Effector memory CD4-positive, alpha-beta T cell (primary cell): Measurements from ENCODE around the gene HYAL1.
"Not testable (repeated sequence)": the region's sequence is repeated elsewhere in the genome, so short reads cannot be mapped to it uniquely, and the experiment has no call there.

Experiments used
- DNase-seq, 3 donors: peaks; one replicate each; pipeline ENCODE4 v3.0.0-alpha.2; 2020
- H3K27ac ChIP-seq: 2 replicates; pipeline ENCODE4 v1.7.0; 2013; ENCODE audit warnings: mild to moderate bottlenecking, low read length, moderate library complexity; ENCODE audit not compliant: insufficient read depth, poor library complexity, severe bottlenecking
- H3K27me3 ChIP-seq: replicated peaks from 2 replicates; pipeline ENCODE4 v1.7.0; 2013; ENCODE audit warnings: mild to moderate bottlenecking, low read length; ENCODE audit not compliant: insufficient read depth, control insufficient read depth, poor library complexity, severe bottlenecking
- H3K36me3 ChIP-seq: 2 replicates; pipeline ENCODE4 v1.7.0; 2013; ENCODE audit warnings: mild to moderate bottlenecking, low read length, moderate library complexity; ENCODE audit not compliant: control insufficient read depth, insufficient read depth
- H3K4me1 ChIP-seq: 2 replicates; pipeline ENCODE4 v1.7.0; 2013; ENCODE audit warnings: low read length, mild to moderate bottlenecking; ENCODE audit not compliant: control insufficient read depth, insufficient read depth, poor library complexity, severe bottlenecking
- H3K4me3 ChIP-seq: 2 replicates; pipeline ENCODE4 v1.7.0; 2013; ENCODE audit warnings: low read length, low read depth, mild to moderate bottlenecking; ENCODE audit not compliant: insufficient read depth, poor library complexity, severe bottlenecking
- H3K9me3 ChIP-seq: 2 replicates; pipeline ENCODE4 v1.7.0; 2013; ENCODE audit warnings: mild to moderate bottlenecking, low read length, moderate library complexity; ENCODE audit not compliant: control insufficient read depth

Gene HYAL1

DNA sequence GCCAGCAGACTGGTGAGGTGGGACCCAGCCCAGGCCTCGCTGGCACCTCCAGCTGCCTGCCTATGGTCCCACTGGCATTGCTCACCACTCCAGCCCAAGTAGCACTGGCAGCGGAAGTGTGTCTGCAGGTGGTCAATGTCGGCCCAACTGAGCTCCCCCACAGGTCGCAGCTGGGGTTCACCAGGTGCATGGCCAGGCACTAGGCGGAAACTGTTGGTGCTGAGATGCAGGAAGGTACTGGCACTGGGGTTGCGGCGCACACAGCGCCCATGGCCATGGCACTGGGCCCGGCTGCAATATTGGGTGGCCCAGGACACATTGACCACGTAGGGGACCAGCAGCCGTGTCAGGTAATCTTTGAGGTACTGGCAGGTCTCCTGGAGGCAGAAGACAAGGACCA is 14.8 kb upstream of the HYAL1 start:
- Histone ChIP-seq H3K4me3 (no peak overlapping the region), H3K27ac (no peak overlapping the region), H3K36me3 (no peaks in the 10 kb centered on the region), H3K4me1 (peaks cover 41% of the 10 kb centered on the region), H3K27me3 (no peaks in the 10 kb centered on the region), H3K9me3 (no peaks in the 10 kb centered on the region)
- DNase-seq: no peak

DNA sequence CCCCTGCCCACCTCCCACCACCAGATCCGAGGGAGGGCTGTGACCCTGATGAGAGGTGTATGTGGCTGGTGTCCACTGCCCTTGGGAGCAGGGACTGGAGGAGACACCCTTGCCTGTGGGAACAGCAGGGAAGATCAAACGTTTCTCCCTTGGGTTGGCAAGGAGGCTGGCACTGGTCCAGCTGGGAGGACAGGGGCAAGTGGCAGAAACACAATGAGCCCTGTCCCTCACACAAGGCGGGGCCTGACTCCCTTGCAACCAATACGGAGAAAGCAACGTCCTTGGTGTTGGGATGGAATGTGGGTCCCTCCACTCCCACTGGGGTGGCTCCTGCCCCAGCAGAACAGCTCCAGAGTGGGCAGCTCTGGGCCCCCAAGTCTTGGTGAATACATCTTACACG is 13.9 kb upstream of the HYAL1 start:
- Histone ChIP-seq H3K4me1 (peaks cover 41% of the 10 kb centered on the region), H3K36me3 (no peaks in the 10 kb centered on the region), H3K9me3 (no peaks in the 10 kb centered on the region), H3K27ac (peak overlapping the region; percentile 50), H3K27me3 (no peaks in the 10 kb centered on the region), H3K4me3 (peak overlapping the region; percentile 38)
- no peak for DNase-seq

DNA sequence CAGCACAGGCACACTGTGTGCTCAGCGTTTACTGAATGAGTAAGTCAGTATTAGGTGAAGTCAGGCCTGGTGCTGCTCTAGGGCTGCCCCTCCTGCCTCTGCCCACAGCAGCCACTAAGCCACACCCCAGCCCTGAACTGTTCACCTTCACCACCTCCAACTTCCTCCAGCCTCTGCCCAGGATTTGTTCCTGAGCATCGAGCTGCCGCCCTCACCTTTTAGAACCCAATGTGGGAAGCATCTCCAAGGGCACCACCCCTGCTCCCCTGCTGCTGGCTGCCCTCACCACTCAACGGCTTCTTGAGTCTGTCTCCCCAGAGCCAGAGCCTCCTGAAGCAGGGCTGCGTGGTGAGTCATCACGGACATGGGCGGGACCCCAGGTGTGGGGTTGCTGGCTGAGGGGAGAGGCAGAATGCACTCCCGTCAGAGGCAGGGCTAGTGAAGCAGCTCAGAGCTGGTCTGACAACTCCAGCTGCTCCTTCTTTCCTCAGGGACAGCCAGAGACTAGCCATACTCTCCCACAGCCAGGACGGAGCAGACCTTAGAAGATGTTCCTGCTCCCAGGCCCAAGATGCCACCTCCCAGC is 13.4 kb upstream of the HYAL1 start:
- peak; percentile 66 to 75 (median 71) for DNase-seq
- H3K4me3 ChIP-seq: peak overlapping the region; percentile 38
- no peaks in the 10 kb centered on the region for H3K27me3 ChIP-seq
- no peaks in the 10 kb centered on the region for H3K36me3 ChIP-seq
- H3K4me1 ChIP-seq: peaks cover 38% of the 10 kb centered on the region
- no peaks in the 10 kb centered on the region for H3K9me3 ChIP-seq
- H3K27ac ChIP-seq: peak overlapping the region; percentile 50

DNA sequence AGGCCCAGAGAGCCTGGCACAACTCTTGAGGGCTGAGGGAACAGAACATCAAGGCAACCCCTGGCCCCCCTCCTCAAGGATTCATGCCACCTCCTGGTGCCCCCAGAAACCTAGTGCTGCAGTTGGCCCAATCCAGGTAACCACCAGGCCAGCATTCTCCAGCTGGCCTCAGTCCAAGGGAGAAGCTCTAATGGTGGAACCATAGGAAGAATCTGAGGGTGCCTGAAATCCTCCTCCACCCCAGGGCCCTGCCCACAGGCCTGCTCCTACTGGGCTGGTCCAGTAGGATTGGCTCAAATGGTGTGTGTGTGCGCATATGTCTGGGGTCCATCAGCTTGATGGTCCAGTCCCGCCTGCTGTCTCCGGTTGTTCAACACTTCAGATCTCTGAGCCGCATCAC is 11.4 kb upstream of the HYAL1 start:
- no peaks in the 10 kb centered on the region for H3K36me3 ChIP-seq
- H3K27ac ChIP-seq: no peak overlapping the region
- no peaks in the 10 kb centered on the region for H3K27me3 ChIP-seq
- no peak overlapping the region for H3K4me3 ChIP-seq
- H3K9me3 ChIP-seq: no peaks in the 10 kb centered on the region
- DNase-seq: no peak
- H3K4me1 ChIP-seq: peaks cover 21% of the 10 kb centered on the region

DNA sequence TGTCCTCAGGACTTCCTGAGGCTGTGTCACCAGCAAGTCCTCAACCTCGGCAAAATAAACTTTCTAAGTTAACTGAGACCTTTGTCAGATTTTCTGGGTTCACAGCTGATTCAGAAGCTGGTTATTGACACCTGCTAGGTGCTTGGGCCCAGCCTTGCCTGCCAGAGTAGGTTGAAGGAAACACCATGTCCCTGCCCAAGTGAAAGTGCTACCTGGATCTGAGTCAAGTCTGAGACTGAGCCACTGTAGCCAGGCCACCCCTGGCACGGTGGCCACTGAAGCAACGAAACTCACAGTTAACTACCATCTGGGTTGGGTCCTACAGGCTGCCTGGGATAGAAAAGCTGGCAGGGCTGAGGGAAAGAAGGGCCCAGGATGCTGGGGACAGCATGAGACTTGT is 11.0 kb upstream of the HYAL1 start:
- H3K4me3 ChIP-seq: no peak overlapping the region
- H3K27me3 ChIP-seq: no peaks in the 10 kb centered on the region
- H3K9me3 ChIP-seq: no peaks in the 10 kb centered on the region
- H3K36me3 ChIP-seq: no peaks in the 10 kb centered on the region
- DNase-seq: no peak
- no peak overlapping the region for H3K27ac ChIP-seq
- H3K4me1 ChIP-seq: peaks cover 20% of the 10 kb centered on the region

DNA sequence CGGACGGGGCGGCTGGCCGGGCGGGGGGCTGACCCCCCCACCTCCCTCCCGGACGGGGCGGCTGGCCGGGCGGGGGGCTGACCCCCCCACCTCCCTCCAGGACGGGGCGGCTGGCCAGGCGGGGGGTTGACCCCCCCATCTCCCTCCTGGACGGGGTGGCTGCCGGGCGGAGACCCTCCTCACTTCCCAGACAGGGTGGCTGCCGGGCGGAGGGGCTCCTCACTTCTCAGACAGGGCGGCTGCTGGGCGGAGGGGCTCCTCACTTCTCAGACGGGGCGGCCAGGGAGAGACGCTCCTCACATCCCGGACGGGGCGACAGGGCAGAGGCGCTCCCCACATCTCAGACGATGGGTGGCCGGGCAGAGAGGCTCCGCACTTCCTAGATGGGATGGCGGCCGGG is 8.7 kb upstream of the HYAL1 start:
- not testable (repeated sequence) for DNase-seq, H3K9me3 ChIP-seq, H3K4me1 ChIP-seq, H3K36me3 ChIP-seq, H3K27ac ChIP-seq, H3K4me3 ChIP-seq, H3K27me3 ChIP-seq

DNA sequence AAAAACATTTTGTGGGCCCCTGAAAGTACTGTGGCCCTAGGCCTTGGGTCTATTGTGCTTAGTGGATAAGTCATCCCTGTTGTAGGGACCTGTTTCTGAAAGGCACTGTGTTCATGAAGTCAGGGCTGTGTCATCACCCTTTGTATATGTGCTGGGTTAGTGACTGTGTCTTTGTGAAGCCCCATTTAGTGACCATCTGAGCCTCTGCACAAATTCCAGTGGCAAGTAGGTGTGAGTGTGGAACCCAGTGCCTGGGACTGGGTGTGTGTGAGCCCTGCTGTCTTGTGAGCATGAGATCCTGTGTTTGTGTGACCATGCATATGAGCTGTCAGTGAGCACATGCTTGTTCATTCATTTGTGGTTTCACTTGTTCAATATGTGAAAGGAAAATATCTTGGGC is 1.2 kb upstream of the HYAL1 start:
- no peaks in the 10 kb centered on the region for H3K36me3 ChIP-seq
- H3K27ac ChIP-seq: no peak overlapping the region
- no peak overlapping the region for H3K4me3 ChIP-seq
- no peaks in the 10 kb centered on the region for H3K27me3 ChIP-seq
- H3K9me3 ChIP-seq: no peaks in the 10 kb centered on the region
- H3K4me1 ChIP-seq: peaks cover 10% of the 10 kb centered on the region
- no peak for DNase-seq

DNA sequence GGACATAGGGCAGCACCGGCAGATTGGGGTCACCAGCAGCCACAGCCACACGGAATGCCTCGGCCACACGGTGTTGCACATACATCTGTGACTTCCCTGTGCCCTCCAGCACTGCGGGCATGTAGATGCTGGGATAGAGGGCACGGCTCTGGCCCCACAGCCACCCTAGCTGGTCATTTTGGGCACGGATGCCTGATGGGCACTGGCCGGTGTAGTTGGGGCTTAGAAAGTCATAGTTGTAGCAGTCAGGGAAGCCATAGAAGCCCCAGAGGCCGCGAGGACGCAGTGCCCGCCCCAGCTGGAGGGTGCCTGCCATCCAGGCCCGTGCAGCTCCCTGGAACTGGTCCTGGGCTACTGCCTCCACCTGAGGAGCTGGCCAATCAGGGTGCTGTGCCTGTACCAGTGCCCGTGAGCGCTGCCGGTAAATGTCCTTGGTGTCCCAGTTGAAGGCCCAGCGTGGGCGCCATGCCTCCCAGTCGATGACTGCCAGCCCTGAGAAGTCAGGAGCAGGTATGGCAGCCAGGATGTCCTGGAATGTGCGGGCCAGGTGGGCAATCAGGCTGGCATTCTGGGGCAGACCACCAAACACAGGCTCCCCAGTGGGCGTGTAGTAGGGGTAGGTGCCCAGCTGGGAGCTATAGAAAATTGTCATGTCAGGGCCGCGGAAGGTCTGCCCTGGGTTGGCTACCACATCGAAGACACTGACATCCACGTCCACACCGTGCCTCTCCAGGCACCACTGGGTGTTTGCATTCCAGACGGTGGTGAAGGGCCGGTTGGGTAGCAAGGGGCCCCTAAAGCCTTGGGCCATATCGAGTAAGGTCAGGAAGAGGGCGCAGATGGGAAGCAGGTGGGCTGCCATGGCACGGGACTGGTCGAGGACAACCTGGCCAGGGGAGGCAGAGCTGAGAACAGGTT is 1.0 kb downstream of the HYAL1 start:
- Histone ChIP-seq H3K36me3 (no peaks in the 10 kb centered on the region), H3K4me1 (peaks cover 22% of the 10 kb centered on the region), H3K4me3 (no peak overlapping the region), H3K27ac (no peak overlapping the region), H3K27me3 (no peaks in the 10 kb centered on the region), H3K9me3 (no peaks in the 10 kb centered on the region)
- no peak for DNase-seq

DNA sequence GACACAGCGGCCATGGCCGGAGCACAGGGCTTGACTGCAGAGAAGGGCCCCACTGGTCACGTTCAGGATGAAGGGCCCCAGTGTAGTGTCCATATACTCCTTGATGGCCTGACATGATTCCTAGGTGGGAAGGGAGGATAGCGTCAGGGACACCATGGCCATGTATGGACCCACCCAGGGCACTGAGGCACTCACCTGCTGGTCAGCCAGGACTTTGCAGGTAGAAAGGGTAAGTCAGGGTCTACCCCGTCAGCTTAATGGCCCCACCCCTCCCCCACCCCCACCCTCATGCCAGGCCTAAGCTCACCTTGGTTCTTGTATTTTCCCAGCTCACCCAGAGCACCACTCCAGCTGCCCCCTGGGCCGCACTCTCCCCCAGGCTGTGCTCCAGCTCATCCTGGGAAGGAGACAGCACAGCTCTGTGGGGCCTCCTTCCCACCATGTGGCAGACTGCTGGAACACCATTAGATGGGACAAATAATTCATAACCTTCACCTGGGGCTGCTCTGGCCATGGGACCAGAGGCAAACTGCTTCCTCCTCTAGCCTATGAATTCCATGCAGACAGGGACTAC is 2.6 kb downstream of the HYAL1 start:
- Histone ChIP-seq H3K27me3 (no peaks in the 10 kb centered on the region), H3K36me3 (no peaks in the 10 kb centered on the region), H3K27ac (no peak overlapping the region), H3K4me1 (peaks cover 22% of the 10 kb centered on the region), H3K4me3 (no peak overlapping the region), H3K9me3 (no peaks in the 10 kb centered on the region)
- no peak for DNase-seq
